AG04449 (cell line): ENCODE measurements around the gene METTL16.

Experiments used
- CTCF ChIA-PET: fragments of 350-600 bp; formaldehyde crosslinking; extraction: SDS; loops from one replicate; lab custom pipeline; 2021; ENCODE audit warnings: antibody characterized with exemption; lab: Yijun Ruan, JAX
- POLR2A ChIA-PET: fragments of 400-600, 350-600 bp; formaldehyde crosslinking; extraction: SDS; loops from one replicate; lab custom pipeline; 2020; ENCODE audit warnings: antibody characterized with exemption, inconsistent platforms; lab: Yijun Ruan, JAX
- DNase-seq: peaks from one replicate; pipeline ENCODE4 v3.0.0-alpha.2; 2010; ENCODE audit warnings: low read depth, low spot score
- H3K4me3 ChIP-seq: 2 replicates; pipeline ENCODE4 v1.5.1; 2011; ENCODE audit warnings: low read depth, mild to moderate bottlenecking, control low read depth, low read length
- TF ChIP-seq, protein P1 (sequence below): IDR thresholded peaks from one replicate; pipeline ENCODE4 v1.5.1; 2011; ENCODE audit warnings: mild to moderate bottlenecking, moderate library complexity, low read length, control low read depth, inconsistent platforms; ENCODE audit not compliant: insufficient read depth; ENCODE audit errors: missing control alignments

METTL16 gene

DNA sequence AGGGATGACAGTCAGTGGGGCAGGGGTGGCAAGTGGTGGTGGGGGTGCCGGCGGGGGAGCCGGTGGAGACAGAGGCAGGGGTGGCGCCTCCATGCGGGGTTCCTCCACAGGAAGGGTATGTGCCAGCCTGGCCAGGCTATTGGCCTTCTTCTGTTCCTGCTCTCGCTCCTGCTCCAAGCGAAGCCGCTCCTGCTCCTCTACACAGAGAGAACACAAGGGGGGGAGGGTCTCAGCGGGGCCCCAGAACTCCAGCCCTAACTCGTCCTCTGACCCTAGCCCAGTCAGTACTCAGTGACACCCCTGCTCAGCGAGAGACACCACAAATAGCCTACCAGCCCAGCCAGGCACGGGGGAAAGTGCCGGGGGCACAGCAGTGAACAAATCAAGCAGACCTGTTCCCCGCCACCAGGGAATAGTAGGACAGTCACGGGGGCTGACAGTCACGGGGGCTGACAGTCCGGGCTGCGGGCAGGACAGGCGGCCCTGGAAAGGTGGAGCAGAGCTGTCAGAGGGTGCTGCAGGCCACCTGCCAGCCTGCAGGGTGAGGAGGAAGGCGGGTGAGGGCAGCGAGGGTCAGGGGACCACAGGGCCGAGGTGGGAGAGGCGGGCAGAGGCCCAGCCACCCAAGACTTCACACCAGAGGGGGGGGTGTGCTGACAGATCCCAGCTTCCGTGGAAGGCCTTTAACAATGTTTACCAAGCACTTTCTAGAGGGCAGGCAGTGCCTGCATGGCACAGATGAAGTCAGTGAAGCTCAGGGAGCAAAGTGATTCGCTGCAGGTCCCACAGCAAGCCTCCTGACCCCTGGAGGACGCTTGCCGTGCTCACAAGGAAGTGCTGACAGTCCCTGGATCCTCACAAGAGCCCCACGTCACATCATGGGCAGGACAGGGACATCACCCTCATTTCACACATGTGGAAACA, 116.2 kb downstream of the METTL16 start:
- TF ChIP-seq, protein P1, sequence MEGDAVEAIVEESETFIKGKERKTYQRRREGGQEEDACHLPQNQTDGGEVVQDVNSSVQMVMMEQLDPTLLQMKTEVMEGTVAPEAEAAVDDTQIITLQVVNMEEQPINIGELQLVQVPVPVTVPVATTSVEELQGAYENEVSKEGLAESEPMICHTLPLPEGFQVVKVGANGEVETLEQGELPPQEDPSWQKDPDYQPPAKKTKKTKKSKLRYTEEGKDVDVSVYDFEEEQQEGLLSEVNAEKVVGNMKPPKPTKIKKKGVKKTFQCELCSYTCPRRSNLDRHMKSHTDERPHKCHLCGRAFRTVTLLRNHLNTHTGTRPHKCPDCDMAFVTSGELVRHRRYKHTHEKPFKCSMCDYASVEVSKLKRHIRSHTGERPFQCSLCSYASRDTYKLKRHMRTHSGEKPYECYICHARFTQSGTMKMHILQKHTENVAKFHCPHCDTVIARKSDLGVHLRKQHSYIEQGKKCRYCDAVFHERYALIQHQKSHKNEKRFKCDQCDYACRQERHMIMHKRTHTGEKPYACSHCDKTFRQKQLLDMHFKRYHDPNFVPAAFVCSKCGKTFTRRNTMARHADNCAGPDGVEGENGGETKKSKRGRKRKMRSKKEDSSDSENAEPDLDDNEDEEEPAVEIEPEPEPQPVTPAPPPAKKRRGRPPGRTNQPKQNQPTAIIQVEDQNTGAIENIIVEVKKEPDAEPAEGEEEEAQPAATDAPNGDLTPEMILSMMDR, result peak; percentile 24
- DNase-seq, result no peak
- CTCF ChIA-PET, result interaction anchor here (0.9 to 5.2 kb wide), 3 partner anchors 14 to 21 kb away, joined by 3 to 91 read pairs (median 5); no protein-coding TSS in a partner anchor
- POLR2A ChIA-PET, result no interaction called here
- H3K4me3 ChIP-seq, result peak overlapping the region; percentile 57

DNA sequence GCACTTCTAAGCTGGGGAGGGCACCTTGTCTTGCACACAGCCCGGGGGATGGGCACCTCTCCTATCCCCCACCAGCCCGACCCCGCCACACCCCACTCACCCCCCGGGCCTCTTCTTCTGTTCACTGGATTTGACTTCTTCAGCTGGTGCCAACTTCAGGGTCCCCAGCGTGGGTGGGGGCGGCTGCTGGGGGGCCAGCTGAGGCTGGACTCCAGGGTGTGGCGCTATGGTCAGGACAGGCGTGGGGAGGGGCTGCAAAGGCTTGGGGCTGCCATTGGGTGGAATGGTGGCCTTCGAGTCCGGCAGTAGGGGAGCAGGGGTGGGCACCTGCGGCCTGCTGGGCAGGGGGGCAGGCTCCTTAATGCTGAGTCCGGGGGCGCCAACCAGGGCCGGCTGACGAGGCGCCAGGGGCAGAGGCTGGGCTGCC, 116.9 kb downstream of the METTL16 start:
- ChIA-PET CTCF (interaction anchor here (2.3 to 5.2 kb wide), 3 partner anchors 9 to 22 kb away, joined by 9 to 91 read pairs (median 57); no protein-coding TSS in a partner anchor), POLR2A (no interaction called here)
- DNase-seq, result no peak
- no peak overlapping the region for H3K4me3 ChIP-seq
- TF ChIP-seq, protein P1, result no peak

DNA sequence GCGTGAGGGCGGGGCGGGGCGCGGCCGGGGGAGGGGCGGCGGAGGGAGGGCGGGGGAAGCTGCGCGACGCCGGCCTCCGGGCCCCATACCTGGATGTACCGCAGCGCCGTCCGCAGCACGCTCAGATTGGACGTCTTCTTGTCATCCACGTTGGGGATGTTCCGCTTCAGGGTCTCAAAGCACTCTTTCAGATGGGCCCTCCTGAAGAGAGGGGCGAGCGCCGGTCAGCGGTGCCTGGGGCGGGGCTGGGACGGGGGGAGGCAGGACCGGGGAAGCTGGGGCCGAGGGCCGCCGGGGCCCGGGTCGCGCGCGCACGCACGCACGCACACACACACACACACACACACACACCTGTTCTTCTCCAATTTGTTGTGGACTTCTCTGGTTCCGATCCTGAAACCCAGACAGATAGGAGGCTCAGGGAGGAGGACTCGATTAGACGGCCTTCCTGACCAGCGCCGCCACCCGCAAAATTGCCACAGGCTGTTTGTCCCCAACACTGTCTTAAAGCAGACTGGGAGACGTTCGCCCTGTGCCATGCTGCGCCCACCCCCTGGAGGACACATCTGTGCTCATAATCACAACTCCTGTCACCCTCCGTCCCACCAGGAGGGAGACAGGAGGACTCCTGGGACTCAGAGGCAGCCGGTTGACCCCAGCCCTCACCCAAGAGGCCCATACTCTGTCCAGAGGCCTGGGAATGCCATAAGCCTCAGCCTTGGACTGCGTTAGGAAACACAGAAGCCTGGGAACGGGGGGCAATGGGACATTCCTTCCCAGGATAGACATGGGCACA, 117.5 kb downstream of the METTL16 start:
- ChIA-PET POLR2A (interaction anchor here (1.4 to 2.6 kb wide), 4 partner anchors 7 to 677 kb away, joined by 4 to 17 read pairs (median 11); no protein-coding TSS in a partner anchor), CTCF (interaction anchor here (2.3 to 5.2 kb wide), 4 partner anchors 10 to 23 kb away, joined by 9 to 91 read pairs (median 33); no protein-coding TSS in a partner anchor)
- TF ChIP-seq, protein P1, result no peak
- H3K4me3 ChIP-seq, result peak overlapping the region; percentile 26
- DNase-seq, result no peak

DNA sequence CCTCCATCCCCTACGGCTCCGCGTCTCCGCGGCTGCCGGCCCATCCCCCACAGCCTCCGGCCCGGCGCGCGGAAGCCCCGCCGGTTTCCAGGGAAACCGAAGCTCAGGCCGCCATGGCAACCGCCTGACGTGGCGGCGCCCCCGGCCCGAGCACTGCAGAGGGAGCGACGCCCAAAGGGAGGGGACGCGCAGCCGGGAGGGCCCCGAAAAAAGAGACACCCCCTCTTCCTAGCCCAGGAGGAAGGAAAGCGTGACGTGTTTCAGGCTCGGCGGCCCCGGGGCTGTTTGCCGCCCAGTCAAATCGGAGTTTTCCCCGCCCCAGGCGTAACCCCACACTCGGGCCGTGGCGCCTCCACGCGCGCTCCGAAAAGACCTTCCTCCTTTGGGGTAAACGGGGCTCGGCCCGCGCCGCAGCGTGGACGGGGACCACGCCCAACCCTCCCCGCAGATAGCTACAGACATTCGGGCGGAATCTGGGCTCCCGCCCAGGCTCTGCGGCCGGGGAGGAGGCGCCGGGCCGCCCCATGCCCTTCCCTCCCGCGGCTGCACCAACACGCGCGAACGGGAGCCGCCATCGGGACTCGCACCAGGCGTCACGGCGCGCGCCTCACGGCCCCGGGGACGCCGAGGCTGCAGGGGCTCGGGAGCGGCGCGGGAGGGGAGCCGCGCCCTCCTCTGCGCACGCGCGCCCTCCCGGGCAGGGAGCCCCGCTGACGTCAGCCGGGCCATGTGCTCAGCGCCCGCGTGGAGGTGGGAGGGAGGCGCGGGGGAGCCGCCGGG, 118.3 kb downstream of the METTL16 start:
- ChIA-PET CTCF (interaction anchor here (2.1 to 5.2 kb wide), 5 partner anchors 10 to 23 kb away, joined by 9 to 91 read pairs (median 10); no protein-coding TSS in a partner anchor), POLR2A (interaction anchor here (0.6 to 2.6 kb wide), 8 partner anchors 8 to 676 kb away, joined by 3 to 17 read pairs (median 8); no protein-coding TSS in a partner anchor)
- peak overlapping the region; percentile 62 for H3K4me3 ChIP-seq
- TF ChIP-seq, protein P1, result no peak
- DNase-seq, result no peak

DNA sequence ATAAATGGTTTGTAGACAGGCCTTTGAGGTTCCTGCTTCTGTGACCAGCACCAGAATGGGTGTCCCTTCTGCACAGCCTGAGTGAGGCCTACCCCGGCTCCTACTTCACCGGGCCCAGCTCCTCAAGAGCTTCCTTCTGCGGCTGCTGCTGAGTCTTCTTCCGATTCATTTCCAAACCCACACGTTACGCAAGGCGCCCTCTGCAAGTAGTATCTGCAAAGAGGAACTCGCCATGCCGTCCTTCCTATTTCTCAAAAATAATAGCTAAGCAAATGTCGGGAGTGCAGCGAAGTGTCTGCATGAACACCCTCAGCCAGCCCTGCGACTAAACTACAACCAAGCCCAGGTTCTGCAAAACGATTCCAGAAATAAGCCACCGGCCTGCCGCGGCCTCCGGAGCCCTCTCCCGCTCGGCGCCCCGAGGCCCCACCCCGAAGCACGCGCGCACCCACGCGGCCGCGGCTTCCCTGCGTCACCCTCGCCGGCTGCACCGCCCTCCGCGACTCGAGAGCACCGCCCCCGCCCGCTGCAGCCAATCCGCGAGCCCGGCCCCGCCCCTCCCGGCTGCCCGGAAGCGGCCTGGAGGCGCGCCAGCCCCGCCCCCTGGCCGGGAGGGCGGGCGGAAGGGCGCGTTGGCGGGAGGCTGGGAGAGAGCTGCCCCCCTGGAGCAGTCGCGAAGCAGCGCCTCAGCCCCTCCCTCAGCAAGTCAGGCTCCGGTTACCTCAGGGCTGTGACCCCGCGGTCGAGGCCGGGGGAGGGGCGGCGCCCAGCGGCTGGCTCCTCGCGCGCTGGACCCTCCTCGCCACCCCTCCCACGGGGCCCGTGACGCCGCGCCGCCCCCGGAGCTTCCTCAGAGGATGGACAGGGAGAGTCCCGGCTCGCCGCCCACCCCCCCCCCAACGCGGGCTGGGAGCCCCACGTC, 119.2 kb downstream of the METTL16 start:
- TF ChIP-seq, protein P1, result no peak
- ChIA-PET POLR2A (interaction anchor here (0.9 to 2.6 kb wide), 7 partner anchors 9 to 675 kb away, joined by 3 to 17 read pairs (median 10); no protein-coding TSS in a partner anchor), CTCF (interaction anchor here (1.1 to 5.2 kb wide), 7 partner anchors 9 to 38 kb away, joined by 3 to 91 read pairs (median 9); partner anchors contain the start of gene MNT)
- H3K4me3 ChIP-seq, result peak overlapping the region; percentile 62
- DNase-seq, result no peak
